Measurements from ENCODE around the gene CAMK2A. TPM values are rescaled to one million over a fixed set of nuclear protein-coding genes. Genes with fewer than 3 reads are reported as not detected.
A peak's percentile ranks its signal among the peaks of the same experiment; 100 is the strongest.

CAMK2A gene
- polyA plus RNA-seq, 1 experiment = 0.37 TPM

GRCh38 chr5:150264667-150265603 is 24.6 kb downstream of the CAMK2A start:
- TF ChIP-seq CTCF (IDR thresholded peaks at IDR 0.05; ENCODE audit: low read depth, low read length) = no peak
- POLR2A ChIA-PET = no interaction called here
- Histone ChIP-seq H3K27me3 (ENCODE audit: control insufficient read depth, insufficient read depth, low read length) (no peaks in the 10 kb centered on the region), H3K4me3 (ENCODE audit: low read depth, low read length) (no peak overlapping the region), H3K27ac (ENCODE audit: low read depth, low read length) (peak overlapping the region; percentile 61), H3K9me3 (ENCODE audit: control insufficient read depth, insufficient read depth, low read length) (no peaks in the 10 kb centered on the region)
- CTCF ChIA-PET = no interaction called here
- no peak for DNase-seq (ENCODE audit: low read depth, low spot score)

GRCh38 chr5:150263801-150264621 is 25.6 kb downstream of the CAMK2A start:
- ChIA-PET POLR2A (no interaction called here), CTCF (interaction anchor here (1.1 kb wide), 1 partner anchor 87 kb away, joined by 3 read pairs; no protein-coding TSS in a partner anchor)

GRCh38 chr5:150263375-150263775 is 26.2 kb downstream of the CAMK2A start:
- H3K4me3 ChIP-seq (ENCODE audit: low read depth, low read length) = peak overlapping the region; percentile 33
- peak overlapping the region; percentile 61 for H3K27ac ChIP-seq (ENCODE audit: low read depth, low read length)
- no peak for TF ChIP-seq CTCF (IDR thresholded peaks at IDR 0.05; ENCODE audit: low read depth, low read length)
- H3K9me3 ChIP-seq (ENCODE audit: control insufficient read depth, insufficient read depth, low read length) = no peaks in the 10 kb centered on the region
- no peak for DNase-seq (ENCODE audit: low read depth, low spot score)
- H3K27me3 ChIP-seq (ENCODE audit: control insufficient read depth, insufficient read depth, low read length) = no peaks in the 10 kb centered on the region
- CTCF ChIA-PET = interaction anchor here (0.8 to 1.1 kb wide), 2 partner anchors 14 to 88 kb away, joined by 3 read pairs; no protein-coding TSS in a partner anchor
- POLR2A ChIA-PET = no interaction called here

More at GRCh38 chr5:150263801-150264621, 25.6 kb downstream of the CAMK2A start:
- no peaks in the 10 kb centered on the region for H3K27me3 ChIP-seq (ENCODE audit: control insufficient read depth, insufficient read depth, low read length)
- peak overlapping the region; percentile 61 for H3K27ac ChIP-seq (ENCODE audit: low read depth, low read length)
- peak; percentile 65 for DNase-seq (ENCODE audit: low read depth, low spot score)
- no peaks in the 10 kb centered on the region for H3K9me3 ChIP-seq (ENCODE audit: control insufficient read depth, insufficient read depth, low read length)
- H3K4me3 ChIP-seq (ENCODE audit: low read depth, low read length) = peak overlapping the region; percentile 33
- no peak for TF ChIP-seq CTCF (IDR thresholded peaks at IDR 0.05; ENCODE audit: low read depth, low read length)

- no peaks in the 10 kb centered on the region for H3K27me3 ChIP-seq (ENCODE audit: control insufficient read depth, insufficient read depth, low read length)
- H3K9me3 ChIP-seq (ENCODE audit: control insufficient read depth, insufficient read depth, low read length) = no peaks in the 10 kb centered on the region
- DNase-seq (ENCODE audit: low read depth, low spot score) = no peak
- H3K4me3 ChIP-seq (ENCODE audit: low read depth, low read length) = no peak overlapping the region
- no peak for TF ChIP-seq CTCF (IDR thresholded peaks at IDR 0.05; ENCODE audit: low read depth, low read length)
- ChIA-PET POLR2A (no interaction called here), CTCF (interaction anchor here (0.8 kb wide), 1 partner anchor 13 kb away, joined by 3 read pairs; no protein-coding TSS in a partner anchor)
- H3K27ac ChIP-seq (ENCODE audit: low read depth, low read length) = no peak overlapping the region
Observed at GRCh38 chr5:150262502-150262901, 27.1 kb downstream of the CAMK2A start.

Data from AG04450 (cell line).